AG04449 (cell line): Measurements from ENCODE around the gene SLC5A9.

Experiments
- CTCF ChIA-PET: fragments of 350-600 bp; formaldehyde crosslinking; extraction: SDS; loops from one replicate; lab custom pipeline; 2021; ENCODE audit warnings: antibody characterized with exemption; lab: Yijun Ruan, JAX
- POLR2A ChIA-PET: fragments of 400-600, 350-600 bp; formaldehyde crosslinking; extraction: SDS; loops from one replicate; lab custom pipeline; 2020; ENCODE audit warnings: antibody characterized with exemption, inconsistent platforms; lab: Yijun Ruan, JAX
- DNase-seq: peaks from one replicate; pipeline ENCODE4 v3.0.0-alpha.2; 2010; ENCODE audit warnings: low read depth, low spot score
- H3K4me3 ChIP-seq: 2 replicates; pipeline ENCODE4 v1.5.1; 2011; ENCODE audit warnings: low read depth, mild to moderate bottlenecking, control low read depth, low read length
- CTCF ChIP-seq: IDR thresholded peaks from one replicate; pipeline ENCODE4 v1.5.1; 2011; ENCODE audit warnings: mild to moderate bottlenecking, moderate library complexity, low read length, control low read depth, inconsistent platforms; ENCODE audit not compliant: insufficient read depth; ENCODE audit errors: missing control alignments

SLC5A9 gene

DNA sequence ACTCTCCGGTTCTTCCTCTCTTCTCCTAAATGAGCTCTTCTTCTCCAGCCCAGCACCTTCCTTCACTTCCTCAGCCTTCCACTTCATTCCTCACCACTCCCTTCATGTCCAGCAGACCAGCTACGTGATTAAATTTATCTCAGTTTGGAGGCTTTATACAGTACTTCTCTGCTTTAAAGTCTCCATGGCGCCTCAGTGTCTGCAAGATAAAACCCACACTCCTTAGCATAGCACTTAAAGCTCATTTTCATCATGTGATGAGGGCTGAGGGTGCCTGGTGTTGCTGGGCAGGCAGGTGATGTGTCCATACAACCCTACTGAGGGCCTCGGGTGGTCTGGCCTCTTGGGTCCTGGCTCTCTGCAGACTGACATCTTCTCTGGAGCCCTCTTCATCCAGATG lies 7.7 kb downstream of the SLC5A9 start:
- ChIA-PET CTCF (no interaction called here), POLR2A (no interaction called here)
- DNase-seq, result no peak
- TF ChIP-seq CTCF, result no peak
- H3K4me3 ChIP-seq, result no peak overlapping the region

DNA sequence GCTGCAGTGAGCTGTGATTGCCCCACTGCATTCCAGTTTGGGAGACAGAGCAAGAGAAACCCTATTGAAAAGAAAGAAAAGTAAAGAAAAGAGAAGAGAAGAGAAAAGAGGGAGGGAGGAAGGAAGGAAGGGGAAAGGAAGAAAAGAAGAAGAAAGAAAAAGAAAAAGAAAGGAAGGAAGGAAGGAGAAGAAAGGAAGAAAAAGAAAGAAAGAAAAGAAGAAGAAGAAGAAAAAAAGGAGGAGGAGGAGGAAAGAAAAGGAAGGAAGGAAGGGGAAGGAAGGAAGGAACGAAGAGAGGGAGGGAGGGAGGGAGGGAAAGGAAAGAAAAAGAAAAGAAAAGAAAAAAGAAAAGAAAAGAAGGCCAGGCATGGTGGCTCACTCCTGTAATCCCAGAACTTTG lies 10.2 kb downstream of the SLC5A9 start:
- no peak for TF ChIP-seq CTCF
- ChIA-PET CTCF (no interaction called here), POLR2A (no interaction called here)
- no peak overlapping the region for H3K4me3 ChIP-seq
- DNase-seq, result no peak

DNA sequence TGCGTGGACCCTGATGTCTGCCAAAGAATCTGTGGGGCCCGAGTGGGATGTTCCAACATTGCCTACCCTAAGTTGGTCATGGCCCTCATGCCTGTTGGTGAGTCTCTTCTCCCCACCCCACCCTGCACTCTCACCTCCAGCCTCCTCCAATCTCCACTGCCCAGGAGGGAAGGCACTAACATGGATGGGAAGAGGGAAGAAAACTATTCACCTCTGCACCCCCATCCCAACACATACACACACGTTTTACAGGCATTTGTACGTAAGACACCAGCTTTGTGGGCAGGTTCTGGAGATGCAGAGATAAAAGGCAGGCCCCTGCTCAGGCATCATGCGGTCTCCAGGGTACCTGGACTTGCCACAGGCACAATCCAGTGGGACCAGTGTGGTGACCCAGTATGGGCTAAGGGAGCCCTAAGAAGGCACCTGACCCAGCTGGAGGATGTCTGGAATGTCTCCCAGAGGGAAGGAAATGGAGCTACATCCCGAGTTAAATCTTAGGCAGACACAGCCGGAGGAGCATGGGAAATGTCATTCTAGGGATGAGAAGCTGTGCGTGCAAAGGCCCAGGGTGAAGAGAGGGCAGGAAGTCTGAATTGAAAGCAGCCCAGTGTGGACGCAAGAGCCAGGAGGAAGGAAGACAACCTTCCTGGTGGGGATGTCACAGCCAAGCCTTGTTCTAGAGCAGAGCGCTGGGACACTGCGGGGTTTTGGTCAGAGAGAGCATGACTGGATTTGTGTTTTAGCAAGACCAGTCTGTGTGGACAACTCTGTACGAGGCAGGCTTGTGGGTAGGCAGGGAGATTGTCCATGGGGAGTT lies 11.4 kb downstream of the SLC5A9 start:
- no peak for TF ChIP-seq CTCF
- ChIA-PET CTCF (no interaction called here), POLR2A (no interaction called here)
- DNase-seq, result no peak
- H3K4me3 ChIP-seq, result no peak overlapping the region

DNA sequence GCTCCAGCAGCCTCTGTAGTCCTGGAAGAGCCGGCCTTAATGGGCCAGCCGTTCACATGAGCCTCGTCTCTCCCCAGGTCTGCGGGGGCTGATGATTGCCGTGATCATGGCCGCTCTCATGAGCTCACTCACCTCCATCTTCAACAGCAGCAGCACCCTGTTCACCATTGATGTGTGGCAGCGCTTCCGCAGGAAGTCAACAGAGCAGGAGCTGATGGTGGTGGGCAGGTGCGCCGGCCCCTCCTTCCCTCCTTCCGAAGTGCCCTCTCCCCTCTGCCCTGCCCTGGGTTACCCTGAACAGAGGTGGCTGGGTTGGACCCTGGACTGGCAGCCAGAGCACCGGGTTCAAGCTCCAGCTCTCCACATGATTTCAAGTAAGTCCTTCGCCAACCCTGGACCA lies 13.1 kb downstream of the SLC5A9 start:
- H3K4me3 ChIP-seq, result no peak overlapping the region
- no peak for TF ChIP-seq CTCF
- POLR2A ChIA-PET, result no interaction called here
- CTCF ChIA-PET, result interaction anchor here (0.9 to 2.3 kb wide), 4 partner anchors 9 to 237 kb away, joined by 3 to 11 read pairs (median 4); no protein-coding TSS in a partner anchor
- DNase-seq, result no peak

- H3K4me3 ChIP-seq, result no peak overlapping the region
- no peak for DNase-seq
- TF ChIP-seq CTCF, result peak; percentile 51
- ChIA-PET POLR2A (no interaction called here), CTCF (interaction anchor here (1.2 to 2.3 kb wide), 3 partner anchors 8 to 127 kb away, joined by 3 to 11 read pairs (median 6); no protein-coding TSS in a partner anchor)
Measured at GRCh38 chr1:48236716-48237470, 14.4 kb downstream of the SLC5A9 start.

DNA sequence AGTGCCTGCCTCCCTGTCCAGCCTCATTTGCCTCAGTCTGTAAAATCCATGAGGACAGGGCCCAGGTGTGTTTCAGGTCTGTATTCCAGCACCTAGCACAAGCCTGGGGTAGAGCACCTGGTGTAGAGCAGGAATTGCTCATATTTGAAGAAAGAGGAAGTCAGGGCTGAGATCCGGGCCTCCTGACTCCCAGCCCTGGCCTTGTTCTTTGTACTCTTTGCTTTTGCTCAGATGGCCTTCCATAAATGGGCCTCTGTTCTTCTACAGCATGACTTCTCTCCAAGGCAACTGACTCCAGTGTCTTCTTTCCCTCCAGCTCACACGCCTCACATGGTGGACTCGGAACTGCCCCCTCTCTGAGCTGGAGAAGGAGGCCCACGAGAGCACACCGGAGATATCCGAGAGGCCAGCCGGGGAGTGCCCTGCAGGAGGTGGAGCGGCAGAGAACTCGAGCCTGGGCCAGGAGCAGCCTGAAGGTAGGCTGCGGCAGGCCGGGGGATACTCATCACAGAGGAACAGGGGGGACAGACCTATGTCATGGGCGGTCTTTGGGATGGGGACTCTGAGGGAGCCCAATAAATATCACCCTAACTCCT lies 19.7 kb downstream of the SLC5A9 start:
- no peak overlapping the region for H3K4me3 ChIP-seq
- ChIA-PET POLR2A (no interaction called here), CTCF (no interaction called here)
- no peak for DNase-seq
- no peak for TF ChIP-seq CTCF
